GM23338 (cell line): ENCODE data around the gene RASSF1. TPM values are rescaled to one million over a fixed set of nuclear protein-coding genes. Genes with fewer than 3 reads are reported as not detected.

Experiments used
- ATAC-seq: fragments of 200-7000 bp; cut with Tn5 transposase; 3 replicates; pipeline ENCODE4 v1.9.1; 2020
- DNase-seq: peaks from one replicate; pipeline ENCODE4 v3.0.0-alpha.2; 2015; ENCODE audit warnings: low spot score
- H2AFZ ChIP-seq: fragments of 200-600 bp; sonication (generic); 2 replicates; pipeline ENCODE4 v1.8.0; 2016; ENCODE audit warnings: antibody characterized with exemption, mild to moderate bottlenecking, moderate library complexity
- H3F3A ChIP-seq: fragments of 200-600 bp; sonication (generic); replicated peaks from 2 replicates; pipeline ENCODE4 v1.8.0; 2017; ENCODE audit warnings: antibody characterized with exemption, mixed run types, low read depth
- H3K27ac ChIP-seq: fragments of 200-600 bp; sonication (generic); 2 replicates; pipeline ENCODE4 v1.6.1; 2016; ENCODE audit warnings: low read depth
- H3K27me3 ChIP-seq: fragments of 200-600 bp; sonication (generic); 2 replicates; pipeline ENCODE4 v1.8.0; 2016; ENCODE audit warnings: mild to moderate bottlenecking, mixed run types, moderate library complexity; ENCODE audit not compliant: insufficient read depth
- H3K36me3 ChIP-seq: fragments of 200-600 bp; sonication (generic); 2 replicates; pipeline ENCODE4 v1.8.0; 2016; ENCODE audit warnings: mild to moderate bottlenecking; ENCODE audit not compliant: insufficient read depth
- H3K4me1 ChIP-seq: fragments of 200-600 bp; sonication (generic); 2 replicates; pipeline ENCODE4 v1.8.0; 2016; ENCODE audit warnings: mild to moderate bottlenecking, moderate library complexity; ENCODE audit not compliant: insufficient read depth
- H3K4me2 ChIP-seq: fragments of 200-600 bp; sonication (generic); 2 replicates; pipeline ENCODE4 v1.7.1; 2017; ENCODE audit warnings: mixed run types
- H3K4me3 ChIP-seq: fragments of 200-600 bp; sonication (generic); 2 replicates; pipeline ENCODE4 v1.6.1; 2016; ENCODE audit warnings: mixed run types
- H3K79me2 ChIP-seq: fragments of 200-600 bp; sonication (generic); replicated peaks from 2 replicates; pipeline ENCODE4 v1.8.0; 2017; ENCODE audit warnings: mild to moderate bottlenecking; ENCODE audit not compliant: insufficient read depth
- H3K9me2 ChIP-seq: fragments of 200-600 bp; sonication (generic); 2 replicates; pipeline ENCODE4 v1.8.0; 2017; ENCODE audit not compliant: insufficient read depth
- H4K20me1 ChIP-seq: fragments of 200-600 bp; sonication (generic); replicated peaks from 2 replicates; pipeline ENCODE4 v1.8.0; 2017; ENCODE audit warnings: mild to moderate bottlenecking; ENCODE audit not compliant: insufficient read depth
- H3K27ac Mint-ChIP-seq: 2 replicates; pipeline ENCODE4 v1.8.0; 2020; ENCODE audit warnings: inconsistent platforms, mild to moderate bottlenecking, moderate library complexity, mixed read lengths
- H3K27me3 Mint-ChIP-seq: 3 replicates; pipeline ENCODE4 v1.8.0; 2022; ENCODE audit warnings: low read depth, mild to moderate bottlenecking, moderate library complexity, mixed read lengths, inconsistent platforms; ENCODE audit not compliant: insufficient read depth, poor library complexity
- H3K36me3 Mint-ChIP-seq: 3 replicates; pipeline ENCODE4 v1.8.0; 2021; ENCODE audit warnings: low read depth, mild to moderate bottlenecking, inconsistent platforms, moderate library complexity, mixed read lengths
- H3K4me1 Mint-ChIP-seq: 3 replicates; pipeline ENCODE4 v1.8.0; 2020; ENCODE audit warnings: mild to moderate bottlenecking, inconsistent platforms, mixed read lengths
- H3K4me3 Mint-ChIP-seq: 3 replicates; pipeline ENCODE4 v1.8.0; 2021; ENCODE audit warnings: moderate library complexity, mild to moderate bottlenecking, inconsistent platforms, mixed read lengths
- H3K9me3 Mint-ChIP-seq: 3 replicates; pipeline ENCODE4 v1.8.0; 2020; ENCODE audit warnings: moderate library complexity, mild to moderate bottlenecking, inconsistent platforms, mixed read lengths
- CREB1 ChIP-seq: fragments of 250-450 bp; sonication (Bioruptor Pico); IDR thresholded peaks from 2 replicates; pipeline ENCODE4 v1.5.0; 2020; ENCODE audit warnings: low read depth, mild to moderate bottlenecking, moderate library complexity
- EZH2 ChIP-seq: fragments of 200-600 bp; sonication (generic); IDR thresholded peaks from one replicate; pipeline ENCODE4 v1.8.0; 2017; ENCODE audit warnings: antibody characterized with exemption, mild to moderate bottlenecking, low read depth; ENCODE audit not compliant: unreplicated experiment
- NANOG ChIP-seq: IDR thresholded peaks from 2 replicates; pipeline ENCODE4 v1.6.1; 2016; ENCODE audit warnings: antibody characterized with exemption, borderline replicate concordance
- STAT1 ChIP-seq: IDR thresholded peaks from one replicate; pipeline ENCODE4 v1.6.1; 2016; ENCODE audit warnings: antibody characterized with exemption; ENCODE audit not compliant: unreplicated experiment
- ZNF114 ChIP-seq: fragments of 250-450 bp; sonication (Bioruptor Pico); IDR thresholded peaks from 2 replicates; pipeline ENCODE4 v1.5.0; 2020; ENCODE audit warnings: mild to moderate bottlenecking, moderate library complexity
- ZNF331 ChIP-seq: fragments of 250-450 bp; sonication (Bioruptor Pico); IDR thresholded peaks from 2 replicates; pipeline ENCODE4 v1.5.0; 2020; ENCODE audit warnings: low read depth, mild to moderate bottlenecking, moderate library complexity
- polyA plus RNA-seq: library from polyadenylated mRNA; unstranded; fragments of >200 nt; fragmentation: Nextera tagmentation; extraction: Ambion mirVana; gene quantifications from 2 replicates; pipeline ENCODE4 v1.2.1, GENCODE V29; 2016
- total RNA-seq: library from RNA; depleted of rRNA; stranded (reverse); fragments of >200 nt; shearing (Covaris generic); gene quantifications from 2 replicates; pipeline ENCODE4 v1.2.3, GENCODE V29; 2014
- TF ChIP-seq, protein P1 (sequence below): IDR thresholded peaks from 2 replicates; pipeline ENCODE4 v1.6.1; 2016; ENCODE audit warnings: antibody characterized with exemption
- TF ChIP-seq, protein P2 (sequence below): fragments of 250-450 bp; sonication (Bioruptor Pico); IDR thresholded peaks from 2 replicates; pipeline ENCODE4 v1.5.0; 2020; ENCODE audit warnings: mild to moderate bottlenecking, moderate library complexity
- TF ChIP-seq, protein P3 (sequence below): IDR thresholded peaks from one replicate; pipeline ENCODE4 v1.6.1; 2018; ENCODE audit warnings: antibody characterized with exemption; ENCODE audit not compliant: unreplicated experiment

Gene RASSF1
- total and polyA plus RNA-seq, 2 experiments from 2014 or later, result 9.6 to 15.7 TPM

- Histone ChIP-seq H3K79me2 (no peaks in the 10 kb centered on the region), H2AFZ (no peak overlapping the region), H3K4me3 (no peak overlapping the region; the same call in 1 of the 2 replicates), H3K9me2 (no peaks in the 10 kb centered on the region), H3K27ac (no peak overlapping the region), H3K4me2 (peak overlapping the region; percentile 67; the same call in 1 of the 2 replicates), H3K4me1 (peaks cover 11% of the 10 kb centered on the region), H3F3A (no peaks in the 10 kb centered on the region), H4K20me1 (no peaks in the 10 kb centered on the region), H3K36me3 (no peaks in the 10 kb centered on the region), H3K27me3 (no peaks in the 10 kb centered on the region)
- Mint-ChIP-seq H3K27me3 (peaks cover 20% of the 10 kb centered on the region), H3K36me3 (no peaks in the 10 kb centered on the region; the same call in 2 of the 3 replicates), H3K27ac (no peak overlapping the region), H3K4me1 (peaks cover 35% of the 10 kb centered on the region), H3K9me3 (no peaks in the 10 kb centered on the region; the same call in 2 of the 3 replicates), H3K4me3 (no peak overlapping the region; the same call in 2 of the 3 replicates)
- ATAC-seq (peak; percentile 10; the same call in 2 of the 3 replicates), DNase-seq (peak; percentile 74)
- TF ChIP-seq EZH2, result no peak
- no peak for TF ChIP-seq NANOG
- TF ChIP-seq ZNF114 (CRISPR knock-in tag), result no peak
- no peak for TF ChIP-seq CREB1 (CRISPR knock-in tag)
- TF ChIP-seq, protein P1, sequence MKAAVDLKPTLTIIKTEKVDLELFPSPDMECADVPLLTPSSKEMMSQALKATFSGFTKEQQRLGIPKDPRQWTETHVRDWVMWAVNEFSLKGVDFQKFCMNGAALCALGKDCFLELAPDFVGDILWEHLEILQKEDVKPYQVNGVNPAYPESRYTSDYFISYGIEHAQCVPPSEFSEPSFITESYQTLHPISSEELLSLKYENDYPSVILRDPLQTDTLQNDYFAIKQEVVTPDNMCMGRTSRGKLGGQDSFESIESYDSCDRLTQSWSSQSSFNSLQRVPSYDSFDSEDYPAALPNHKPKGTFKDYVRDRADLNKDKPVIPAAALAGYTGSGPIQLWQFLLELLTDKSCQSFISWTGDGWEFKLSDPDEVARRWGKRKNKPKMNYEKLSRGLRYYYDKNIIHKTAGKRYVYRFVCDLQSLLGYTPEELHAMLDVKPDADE, result no peak
- no peak for TF ChIP-seq ZNF331
- TF ChIP-seq, protein P2, sequence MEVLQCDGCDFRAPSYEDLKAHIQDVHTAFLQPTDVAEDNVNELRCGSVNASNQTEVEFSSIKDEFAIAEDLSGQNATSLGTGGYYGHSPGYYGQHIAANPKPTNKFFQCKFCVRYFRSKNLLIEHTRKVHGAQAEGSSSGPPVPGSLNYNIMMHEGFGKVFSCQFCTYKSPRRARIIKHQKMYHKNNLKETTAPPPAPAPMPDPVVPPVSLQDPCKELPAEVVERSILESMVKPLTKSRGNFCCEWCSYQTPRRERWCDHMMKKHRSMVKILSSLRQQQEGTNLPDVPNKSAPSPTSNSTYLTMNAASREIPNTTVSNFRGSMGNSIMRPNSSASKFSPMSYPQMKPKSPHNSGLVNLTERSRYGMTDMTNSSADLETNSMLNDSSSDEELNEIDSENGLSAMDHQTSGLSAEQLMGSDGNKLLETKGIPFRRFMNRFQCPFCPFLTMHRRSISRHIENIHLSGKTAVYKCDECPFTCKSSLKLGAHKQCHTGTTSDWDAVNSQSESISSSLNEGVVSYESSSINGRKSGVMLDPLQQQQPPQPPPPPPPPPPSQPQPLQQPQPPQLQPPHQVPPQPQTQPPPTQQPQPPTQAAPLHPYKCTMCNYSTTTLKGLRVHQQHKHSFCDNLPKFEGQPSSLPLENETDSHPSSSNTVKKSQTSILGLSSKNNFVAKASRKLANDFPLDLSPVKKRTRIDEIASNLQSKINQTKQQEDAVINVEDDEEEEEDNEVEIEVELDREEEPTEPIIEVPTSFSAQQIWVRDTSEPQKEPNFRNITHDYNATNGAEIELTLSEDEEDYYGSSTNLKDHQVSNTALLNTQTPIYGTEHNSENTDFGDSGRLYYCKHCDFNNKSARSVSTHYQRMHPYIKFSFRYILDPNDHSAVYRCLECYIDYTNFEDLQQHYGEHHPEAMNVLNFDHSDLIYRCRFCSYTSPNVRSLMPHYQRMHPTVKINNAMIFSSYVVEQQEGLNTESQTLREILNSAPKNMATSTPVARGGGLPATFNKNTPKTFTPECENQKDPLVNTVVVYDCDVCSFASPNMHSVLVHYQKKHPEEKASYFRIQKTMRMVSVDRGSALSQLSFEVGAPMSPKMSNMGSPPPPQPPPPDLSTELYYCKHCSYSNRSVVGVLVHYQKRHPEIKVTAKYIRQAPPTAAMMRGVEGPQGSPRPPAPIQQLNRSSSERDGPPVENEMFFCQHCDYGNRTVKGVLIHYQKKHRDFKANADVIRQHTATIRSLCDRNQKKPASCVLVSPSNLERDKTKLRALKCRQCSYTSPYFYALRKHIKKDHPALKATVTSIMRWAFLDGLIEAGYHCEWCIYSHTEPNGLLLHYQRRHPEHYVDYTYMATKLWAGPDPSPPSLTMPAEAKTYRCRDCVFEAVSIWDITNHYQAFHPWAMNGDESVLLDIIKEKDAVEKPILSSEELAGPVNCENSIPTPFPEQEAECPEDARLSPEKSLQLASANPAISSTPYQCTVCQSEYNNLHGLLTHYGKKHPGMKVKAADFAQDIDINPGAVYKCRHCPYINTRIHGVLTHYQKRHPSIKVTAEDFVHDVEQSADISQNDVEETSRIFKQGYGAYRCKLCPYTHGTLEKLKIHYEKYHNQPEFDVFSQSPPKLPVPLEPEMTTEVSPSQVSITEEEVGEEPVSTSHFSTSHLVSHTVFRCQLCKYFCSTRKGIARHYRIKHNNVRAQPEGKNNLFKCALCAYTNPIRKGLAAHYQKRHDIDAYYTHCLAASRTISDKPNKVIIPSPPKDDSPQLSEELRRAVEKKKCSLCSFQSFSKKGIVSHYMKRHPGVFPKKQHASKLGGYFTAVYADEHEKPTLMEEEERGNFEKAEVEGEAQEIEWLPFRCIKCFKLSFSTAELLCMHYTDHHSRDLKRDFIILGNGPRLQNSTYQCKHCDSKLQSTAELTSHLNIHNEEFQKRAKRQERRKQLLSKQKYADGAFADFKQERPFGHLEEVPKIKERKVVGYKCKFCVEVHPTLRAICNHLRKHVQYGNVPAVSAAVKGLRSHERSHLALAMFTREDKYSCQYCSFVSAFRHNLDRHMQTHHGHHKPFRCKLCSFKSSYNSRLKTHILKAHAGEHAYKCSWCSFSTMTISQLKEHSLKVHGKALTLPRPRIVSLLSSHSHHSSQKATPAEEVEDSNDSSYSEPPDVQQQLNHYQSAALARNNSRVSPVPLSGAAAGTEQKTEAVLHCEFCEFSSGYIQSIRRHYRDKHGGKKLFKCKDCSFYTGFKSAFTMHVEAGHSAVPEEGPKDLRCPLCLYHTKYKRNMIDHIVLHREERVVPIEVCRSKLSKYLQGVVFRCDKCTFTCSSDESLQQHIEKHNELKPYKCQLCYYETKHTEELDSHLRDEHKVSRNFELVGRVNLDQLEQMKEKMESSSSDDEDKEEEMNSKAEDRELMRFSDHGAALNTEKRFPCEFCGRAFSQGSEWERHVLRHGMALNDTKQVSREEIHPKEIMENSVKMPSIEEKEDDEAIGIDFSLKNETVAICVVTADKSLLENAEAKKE (CRISPR knock-in tag), result no peak
- TF ChIP-seq STAT1, result no peak
- TF ChIP-seq, protein P3, sequence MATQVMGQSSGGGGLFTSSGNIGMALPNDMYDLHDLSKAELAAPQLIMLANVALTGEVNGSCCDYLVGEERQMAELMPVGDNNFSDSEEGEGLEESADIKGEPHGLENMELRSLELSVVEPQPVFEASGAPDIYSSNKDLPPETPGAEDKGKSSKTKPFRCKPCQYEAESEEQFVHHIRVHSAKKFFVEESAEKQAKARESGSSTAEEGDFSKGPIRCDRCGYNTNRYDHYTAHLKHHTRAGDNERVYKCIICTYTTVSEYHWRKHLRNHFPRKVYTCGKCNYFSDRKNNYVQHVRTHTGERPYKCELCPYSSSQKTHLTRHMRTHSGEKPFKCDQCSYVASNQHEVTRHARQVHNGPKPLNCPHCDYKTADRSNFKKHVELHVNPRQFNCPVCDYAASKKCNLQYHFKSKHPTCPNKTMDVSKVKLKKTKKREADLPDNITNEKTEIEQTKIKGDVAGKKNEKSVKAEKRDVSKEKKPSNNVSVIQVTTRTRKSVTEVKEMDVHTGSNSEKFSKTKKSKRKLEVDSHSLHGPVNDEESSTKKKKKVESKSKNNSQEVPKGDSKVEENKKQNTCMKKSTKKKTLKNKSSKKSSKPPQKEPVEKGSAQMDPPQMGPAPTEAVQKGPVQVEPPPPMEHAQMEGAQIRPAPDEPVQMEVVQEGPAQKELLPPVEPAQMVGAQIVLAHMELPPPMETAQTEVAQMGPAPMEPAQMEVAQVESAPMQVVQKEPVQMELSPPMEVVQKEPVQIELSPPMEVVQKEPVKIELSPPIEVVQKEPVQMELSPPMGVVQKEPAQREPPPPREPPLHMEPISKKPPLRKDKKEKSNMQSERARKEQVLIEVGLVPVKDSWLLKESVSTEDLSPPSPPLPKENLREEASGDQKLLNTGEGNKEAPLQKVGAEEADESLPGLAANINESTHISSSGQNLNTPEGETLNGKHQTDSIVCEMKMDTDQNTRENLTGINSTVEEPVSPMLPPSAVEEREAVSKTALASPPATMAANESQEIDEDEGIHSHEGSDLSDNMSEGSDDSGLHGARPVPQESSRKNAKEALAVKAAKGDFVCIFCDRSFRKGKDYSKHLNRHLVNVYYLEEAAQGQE, result no peak
Observed at GRCh38 chr3:50373146-50374051, 32.8 kb upstream of the RASSF1 start.
